Measurements from ENCODE around the gene ZNRD2. TPM values are rescaled to one million over a fixed set of nuclear protein-coding genes. Genes with fewer than 3 reads are reported as not detected.
"Not testable (repeated sequence)": the region's sequence is repeated elsewhere in the genome, so short reads cannot be mapped to it uniquely, and the experiment has no call there.

Gene ZNRD2
- polyA plus RNA-seq, 1 experiment = 73.3 TPM

DNA sequence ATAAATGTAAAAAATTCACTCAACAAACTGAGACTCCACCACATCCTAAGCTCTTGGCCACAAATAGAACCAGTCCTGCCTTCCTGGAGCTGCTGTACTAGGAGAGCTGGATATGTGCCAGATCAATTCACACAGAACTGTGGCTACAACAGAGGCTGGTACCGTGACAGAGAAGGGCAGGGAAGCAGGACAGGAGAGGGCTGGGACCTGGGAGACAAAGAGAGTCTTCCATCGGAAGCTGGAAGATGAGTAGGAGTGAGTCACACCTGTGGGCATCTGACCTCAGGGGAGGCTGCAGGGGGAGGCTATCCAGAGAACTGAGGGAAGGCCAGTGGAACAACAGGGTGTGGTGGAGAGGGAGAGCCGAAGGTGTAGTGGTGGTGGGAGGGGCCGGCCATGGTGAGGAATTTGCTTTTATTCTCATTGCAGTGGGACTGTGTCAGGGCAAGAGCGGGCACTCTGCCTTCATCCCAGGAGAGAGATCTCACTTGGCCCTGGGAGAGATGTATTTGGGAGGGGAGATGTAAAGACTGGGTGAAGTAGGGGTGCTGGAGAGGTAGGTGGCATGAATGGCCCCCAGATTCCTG, 10.2 kb upstream of the ZNRD2 start:
- DNase-seq (ENCODE audit: low read depth) = no peak
- Histone ChIP-seq H3K36me3 (ENCODE audit: control insufficient read depth, insufficient read depth, low read length) (no peaks in the 10 kb centered on the region), H3K4me3 (ENCODE audit: low read depth, low read length) (no peak overlapping the region), H3K27me3 (ENCODE audit: control insufficient read depth, insufficient read depth, low read length) (no peaks in the 10 kb centered on the region)
- ChIA-PET CTCF (interaction anchor here (1.5 to 4.5 kb wide), 5 partner anchors 11 to 34 kb away, joined by 4 to 31 read pairs (median 11); partner anchors contain the start of genes FAM89B and ZNRD2), POLR2A (interaction anchor here (1.9 kb wide), 1 partner anchor 12 kb away, joined by 4 read pairs; the partner anchor contains the start of gene FAM89B)
- TF ChIP-seq, protein P1, sequence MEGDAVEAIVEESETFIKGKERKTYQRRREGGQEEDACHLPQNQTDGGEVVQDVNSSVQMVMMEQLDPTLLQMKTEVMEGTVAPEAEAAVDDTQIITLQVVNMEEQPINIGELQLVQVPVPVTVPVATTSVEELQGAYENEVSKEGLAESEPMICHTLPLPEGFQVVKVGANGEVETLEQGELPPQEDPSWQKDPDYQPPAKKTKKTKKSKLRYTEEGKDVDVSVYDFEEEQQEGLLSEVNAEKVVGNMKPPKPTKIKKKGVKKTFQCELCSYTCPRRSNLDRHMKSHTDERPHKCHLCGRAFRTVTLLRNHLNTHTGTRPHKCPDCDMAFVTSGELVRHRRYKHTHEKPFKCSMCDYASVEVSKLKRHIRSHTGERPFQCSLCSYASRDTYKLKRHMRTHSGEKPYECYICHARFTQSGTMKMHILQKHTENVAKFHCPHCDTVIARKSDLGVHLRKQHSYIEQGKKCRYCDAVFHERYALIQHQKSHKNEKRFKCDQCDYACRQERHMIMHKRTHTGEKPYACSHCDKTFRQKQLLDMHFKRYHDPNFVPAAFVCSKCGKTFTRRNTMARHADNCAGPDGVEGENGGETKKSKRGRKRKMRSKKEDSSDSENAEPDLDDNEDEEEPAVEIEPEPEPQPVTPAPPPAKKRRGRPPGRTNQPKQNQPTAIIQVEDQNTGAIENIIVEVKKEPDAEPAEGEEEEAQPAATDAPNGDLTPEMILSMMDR (IDR thresholded peaks at IDR 0.05; ENCODE audit: insufficient read depth, low read depth, low read length) = no peak

DNA sequence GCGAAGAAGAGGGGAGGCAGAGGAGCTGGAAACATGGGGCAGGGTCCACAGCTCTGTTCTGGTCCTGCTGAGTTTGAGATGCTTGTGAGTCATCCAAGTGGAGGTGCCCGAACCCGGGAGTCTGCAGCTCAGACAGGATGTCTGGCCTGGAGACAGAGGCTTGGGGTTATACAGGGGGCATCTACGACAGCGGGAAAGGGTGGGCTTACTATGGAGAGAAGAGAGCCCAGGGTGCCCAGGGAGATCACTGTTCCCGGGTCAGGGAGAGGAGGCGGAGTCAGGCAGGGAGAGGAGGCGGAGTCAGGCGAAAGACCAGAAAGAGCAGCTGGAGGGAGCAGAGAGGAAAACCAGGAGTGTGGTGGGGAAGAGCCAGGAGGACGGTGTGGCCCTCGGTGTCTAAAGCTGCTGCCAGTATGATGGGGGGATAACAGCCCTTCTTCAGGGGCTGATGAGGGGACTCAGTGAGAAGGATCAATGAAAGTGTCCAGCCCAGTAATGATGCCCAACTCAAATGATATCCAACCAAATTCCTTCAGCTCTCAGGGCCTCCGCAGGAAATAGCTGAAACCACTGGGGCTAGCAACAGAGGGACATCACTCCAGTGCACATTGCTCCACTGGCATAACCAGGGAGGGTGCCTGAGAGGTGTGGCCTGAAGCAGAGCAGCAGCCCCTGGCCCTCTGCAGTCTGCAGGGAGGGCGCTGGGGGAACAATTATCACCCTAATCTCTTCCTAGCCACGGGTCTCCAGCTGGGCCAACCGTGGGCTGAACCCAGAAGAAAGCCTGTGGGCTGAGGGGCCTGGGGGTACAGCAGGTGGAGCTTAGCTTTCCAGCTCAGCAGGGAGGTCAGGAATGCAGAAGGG, 9.5 kb upstream of the ZNRD2 start:
- Histone ChIP-seq H3K27me3 (ENCODE audit: control insufficient read depth, insufficient read depth, low read length) (no peaks in the 10 kb centered on the region), H3K4me3 (ENCODE audit: low read depth, low read length) (no peak overlapping the region), H3K36me3 (ENCODE audit: control insufficient read depth, insufficient read depth, low read length) (no peaks in the 10 kb centered on the region)
- TF ChIP-seq, protein P1 (IDR thresholded peaks at IDR 0.05; ENCODE audit: insufficient read depth, low read depth, low read length) = no peak
- ChIA-PET POLR2A (interaction anchor here (1.9 kb wide), 1 partner anchor 12 kb away, joined by 4 read pairs; the partner anchor contains the start of gene FAM89B), CTCF (interaction anchor here (1.5 to 4.5 kb wide), 6 partner anchors 10 to 77 kb away, joined by 3 to 31 read pairs (median 8); partner anchors contain the start of genes FAM89B, SIPA1 and ZNRD2)
- no peak for DNase-seq (ENCODE audit: low read depth)

DNA sequence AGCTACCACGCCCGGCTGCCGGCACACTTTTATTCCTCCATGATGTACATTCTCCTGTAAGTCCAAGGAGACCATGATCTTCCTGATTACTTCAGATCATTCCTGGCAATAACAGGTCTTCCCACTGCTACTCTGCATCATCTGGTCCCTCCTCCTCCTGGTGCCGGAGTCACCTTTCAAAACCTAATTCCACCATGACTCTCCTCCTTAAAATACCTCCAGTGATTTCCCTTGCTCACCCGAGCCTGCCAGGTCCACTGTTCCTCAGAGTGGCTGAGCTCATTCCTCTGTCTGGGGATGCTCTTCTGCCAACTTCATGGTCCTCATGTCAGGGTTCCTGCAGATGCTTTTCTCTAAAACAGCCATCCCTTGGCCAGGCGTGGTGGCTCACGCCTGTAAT, 8.3 kb upstream of the ZNRD2 start:
- Histone ChIP-seq H3K4me3 (ENCODE audit: low read depth, low read length) (no peak overlapping the region), H3K36me3 (ENCODE audit: control insufficient read depth, insufficient read depth, low read length) (no peaks in the 10 kb centered on the region; the same call in 1 of the 2 replicates), H3K27me3 (ENCODE audit: control insufficient read depth, insufficient read depth, low read length) (no peaks in the 10 kb centered on the region)
- CTCF ChIA-PET = interaction anchor here (1.5 to 4.5 kb wide), 2 partner anchors 21 to 76 kb away, joined by 3 to 31 read pairs; partner anchors contain the start of gene SIPA1
- no peak for DNase-seq (ENCODE audit: low read depth)
- TF ChIP-seq, protein P1 (IDR thresholded peaks at IDR 0.05; ENCODE audit: insufficient read depth, low read depth, low read length) = no peak
- POLR2A ChIA-PET = no interaction called here

DNA sequence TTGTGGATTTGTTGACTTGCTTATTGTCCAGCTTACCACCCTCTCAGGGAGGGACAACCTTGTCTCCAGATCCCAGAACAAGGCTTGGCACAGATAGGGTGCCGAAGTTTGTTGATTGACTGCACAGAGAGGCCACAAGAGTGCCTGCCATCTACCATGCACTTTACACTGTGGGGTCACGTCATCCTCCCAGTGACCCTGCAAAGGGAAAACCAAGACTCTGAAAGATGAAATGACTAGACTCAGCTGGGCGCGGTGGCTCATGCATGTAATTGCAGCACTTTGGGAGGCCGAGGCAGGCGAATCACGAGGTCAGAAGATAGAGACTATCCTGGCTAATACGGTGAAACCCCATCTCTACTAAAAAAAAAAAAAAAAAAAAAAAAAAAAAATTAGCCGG, 7.5 kb upstream of the ZNRD2 start:
- Histone ChIP-seq H3K4me3 (ENCODE audit: low read depth, low read length) (no peak overlapping the region), H3K27me3 (ENCODE audit: control insufficient read depth, insufficient read depth, low read length) (no peaks in the 10 kb centered on the region), H3K36me3 (ENCODE audit: control insufficient read depth, insufficient read depth, low read length) (no peaks in the 10 kb centered on the region; the same call in 1 of the 2 replicates)
- DNase-seq (ENCODE audit: low read depth) = no peak
- TF ChIP-seq, protein P1 (IDR thresholded peaks at IDR 0.05; ENCODE audit: insufficient read depth, low read depth, low read length) = no peak
- POLR2A ChIA-PET = no interaction called here
- CTCF ChIA-PET = interaction anchor here (4.5 kb wide), 1 partner anchor 21 kb away, joined by 31 read pairs; no protein-coding TSS in a partner anchor

DNA sequence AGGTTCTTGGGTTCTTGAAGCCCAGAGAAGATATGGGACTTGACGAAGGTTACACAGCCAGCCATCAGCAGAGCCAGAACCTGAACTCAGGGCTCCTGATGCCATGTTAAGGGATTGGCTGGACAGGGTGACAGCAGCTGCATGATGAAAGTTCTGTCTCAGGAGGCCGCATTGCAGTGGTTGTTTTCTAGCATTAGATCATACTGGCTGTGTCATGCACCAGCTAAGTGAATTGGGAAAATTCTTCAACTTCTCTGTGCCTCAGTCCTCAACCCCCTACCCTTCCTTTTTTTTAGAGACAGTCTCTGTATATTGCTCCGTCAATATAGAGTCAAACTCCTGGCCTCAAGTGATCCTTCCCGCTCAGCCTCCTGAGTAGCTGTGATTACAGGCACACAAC, 6.7 kb upstream of the ZNRD2 start:
- H3K27me3 ChIP-seq (ENCODE audit: control insufficient read depth, insufficient read depth, low read length) = no peaks in the 10 kb centered on the region
- CTCF ChIA-PET = interaction anchor here (0.6 to 0.7 kb wide), 2 partner anchors 26 to 30 kb away, joined by 4 read pairs; no protein-coding TSS in a partner anchor
- H3K36me3 ChIP-seq (ENCODE audit: control insufficient read depth, insufficient read depth, low read length) = no peaks in the 10 kb centered on the region; the same call in 1 of the 2 replicates
- no peak for DNase-seq (ENCODE audit: low read depth)
- no peak overlapping the region for H3K4me3 ChIP-seq (ENCODE audit: low read depth, low read length)
- TF ChIP-seq, protein P1 (IDR thresholded peaks at IDR 0.05; ENCODE audit: insufficient read depth, low read depth, low read length) = no peak
- POLR2A ChIA-PET = no interaction called here

DNA sequence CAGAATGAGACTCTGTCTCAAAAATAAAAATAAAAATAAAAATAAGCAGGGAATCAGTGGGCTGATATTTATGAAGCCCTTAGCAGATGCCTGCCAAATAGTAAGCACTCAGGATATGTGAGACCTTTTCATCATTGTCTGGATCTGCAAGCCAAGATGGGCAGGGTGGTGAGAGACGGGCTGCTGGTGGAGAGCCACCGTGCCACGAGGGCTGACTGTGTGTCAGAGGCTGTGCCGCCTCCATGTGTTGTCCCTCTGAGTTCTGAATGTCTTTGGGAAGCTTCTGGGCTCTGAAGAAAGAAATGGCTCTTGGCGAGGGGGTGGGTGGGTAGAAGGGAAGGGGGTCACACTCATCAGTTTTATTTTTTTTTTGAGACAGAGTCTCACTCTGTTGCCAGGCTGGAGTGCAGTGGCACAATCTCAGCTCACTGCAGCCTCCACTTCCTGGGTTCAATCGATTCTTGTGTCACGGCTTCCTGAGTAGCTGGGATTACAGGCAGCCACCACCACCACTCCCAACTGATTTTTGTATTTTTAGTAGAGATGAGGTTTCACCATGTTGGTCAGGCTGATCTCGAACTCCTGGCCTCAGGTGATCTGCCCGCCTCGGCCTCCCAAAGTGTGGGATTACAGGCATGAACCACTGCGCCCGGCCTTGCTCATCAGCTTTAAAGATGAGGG, 5.3 kb upstream of the ZNRD2 start:
- DNase-seq (ENCODE audit: low read depth); H3K27me3 ChIP-seq (ENCODE audit: control insufficient read depth, insufficient read depth, low read length); H3K36me3 ChIP-seq (ENCODE audit: control insufficient read depth, insufficient read depth, low read length); H3K4me3 ChIP-seq (ENCODE audit: low read depth, low read length); POLR2A ChIA-PET: not testable (repeated sequence)
- CTCF ChIA-PET = interaction anchor here (1.3 to 3.4 kb wide), 2 partner anchors 24 to 29 kb away, joined by 3 to 22 read pairs; no protein-coding TSS in a partner anchor

All from BJ (cell line).